Limb (tissue), 2 donors: ENCODE data around the gene PCDHB16.
"Not testable (repeated sequence)": the region's sequence is repeated elsewhere in the genome, so short reads cannot be mapped to it uniquely, and the experiment has no call there.

ENCODE experiments used
- DNase-seq, 2 donors: peaks; one replicate each; pipeline ENCODE4 v3.0.0-alpha.2; 2016; ENCODE audit errors: extremely low spot score in 2 of 2

Gene PCDHB16

GRCh38 chr5:141182248-141182647 lies at the start of gene PCDHB16:
Gene PCDHB16, plus strand, starts transcription at chr5:141182387. Its CDS starts 173 bp downstream, at chr5:141182560.
- peak in 1 of 2 donors; percentile 43 for DNase-seq

GRCh38 chr5:141135030-141135717 lies 47.0 kb upstream of the PCDHB16 start, which contains the start of gene PCDHB5:
Gene PCDHB5, plus strand, starts transcription at chr5:141135206. Its CDS starts 229 bp downstream, at chr5:141135435.
- no peak for DNase-seq

- DNase-seq: no peak
Measured at GRCh38 chr5:141135718-141136266, 46.4 kb upstream of the PCDHB16 start.

- not testable (repeated sequence) for DNase-seq
Measured at GRCh38 chr5:141137346-141137745, 44.8 kb upstream of the PCDHB16 start.

GRCh38 chr5:141149812-141150211 lies 32.4 kb upstream of the PCDHB16 start, which contains the start of gene PCDHB6:
Gene PCDHB6, plus strand, starts transcription at chr5:141150057. Its CDS starts 201 bp downstream, at chr5:141150258.
- no peak for DNase-seq

- DNase-seq: no peak
Measured at GRCh38 chr5:141150224-141150992, 31.8 kb upstream of the PCDHB16 start.

GRCh38 chr5:141150993-141151325 lies 31.2 kb upstream of the PCDHB16 start:
- no peak for DNase-seq

- not testable (repeated sequence) for DNase-seq
Measured at GRCh38 chr5:141151632-141152031, 30.6 kb upstream of the PCDHB16 start.

GRCh38 chr5:141152096-141152495 lies 30.1 kb upstream of the PCDHB16 start:
- DNase-seq: not testable (repeated sequence)

GRCh38 chr5:141155540-141156374 lies 26.4 kb upstream of the PCDHB16 start:
- no peak for DNase-seq

GRCh38 chr5:141157356-141157755 lies 24.8 kb upstream of the PCDHB16 start:
- not testable (repeated sequence) for DNase-seq

- not testable (repeated sequence) for DNase-seq
Measured at GRCh38 chr5:141157901-141158300, 24.3 kb upstream of the PCDHB16 start.

GRCh38 chr5:141172381-141173204 lies 9.6 kb upstream of the PCDHB16 start, which contains the start of gene PCDHB7:
Gene PCDHB7, plus strand, starts transcription at chr5:141172644. Its CDS starts 192 bp downstream, at chr5:141172836.
- DNase-seq: peak; percentile 7 to 40

GRCh38 chr5:141174291-141175104 lies 7.7 kb upstream of the PCDHB16 start:
- DNase-seq: not testable (repeated sequence)

- DNase-seq: no peak
Measured at GRCh38 chr5:141175933-141176332, 6.3 kb upstream of the PCDHB16 start.

- not testable (repeated sequence) for DNase-seq
Measured at GRCh38 chr5:141177577-141178191, 4.5 kb upstream of the PCDHB16 start, which contains the start of gene PCDHB8. Gene PCDHB8, plus strand, starts transcription at chr5:141177790. Its CDS starts 245 bp downstream, at chr5:141178035.

GRCh38 chr5:141179371-141179770 lies 2.8 kb upstream of the PCDHB16 start:
- not testable (repeated sequence) for DNase-seq

- DNase-seq: not testable (repeated sequence)
Measured at GRCh38 chr5:141179876-141180275, 2.3 kb upstream of the PCDHB16 start.

GRCh38 chr5:141180313-141180712 lies 1.9 kb upstream of the PCDHB16 start:
- no peak for DNase-seq
